ENCODE data around the gene COX17.

Gene COX17

DNA sequence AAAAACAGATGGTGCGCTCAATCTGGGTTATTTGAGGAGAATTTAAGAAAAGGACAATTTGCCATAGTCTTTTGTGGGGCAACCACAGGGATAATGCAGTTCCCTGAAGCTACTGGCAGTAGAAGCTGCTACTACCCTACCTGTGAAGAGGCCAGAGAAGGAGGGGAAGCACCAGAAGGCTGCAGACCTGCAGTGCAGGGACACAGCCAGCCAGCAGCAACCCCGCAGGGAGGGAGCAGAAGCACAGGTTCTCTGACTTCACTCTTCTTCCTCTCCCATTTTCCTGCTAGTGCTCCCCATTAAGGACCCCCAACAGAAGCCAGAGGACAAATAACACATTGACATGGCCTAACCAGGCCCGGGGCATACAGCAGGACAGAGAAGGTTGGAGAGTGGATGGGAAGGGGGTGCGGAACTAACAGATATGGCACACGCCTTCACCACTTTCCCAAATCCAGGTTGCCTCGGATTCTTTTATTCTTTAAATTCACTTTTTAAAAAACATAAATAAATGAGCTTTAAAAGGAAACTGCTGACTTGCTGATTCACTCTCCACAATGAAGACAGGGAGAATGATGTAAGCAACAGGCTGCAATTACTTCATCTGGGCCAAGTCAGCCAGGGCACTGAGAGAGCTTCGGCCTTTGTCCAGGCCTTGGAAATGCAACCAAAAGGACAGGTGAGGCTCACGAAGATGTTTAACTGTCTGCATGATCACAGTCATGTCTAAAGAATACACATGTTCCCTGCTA, 46.9 kb downstream of the COX17 start:
- Histone ChIP-seq H3K27ac (ENCODE audit: low read length) (no peak overlapping the region), H3K36me3 (ENCODE audit: insufficient read depth, low read length) (no peaks in the 10 kb centered on the region), H3K4me3 (ENCODE audit: low read depth in 1 of 2, low read length in 2 of 2) (no peak overlapping the region), H3K9ac (ENCODE audit: low read depth, low read length) (no peak overlapping the region), H3K27me3 (ENCODE audit: insufficient read depth, low read length, poor library complexity) (peaks cover 4% of the 10 kb centered on the region), H2AFZ (ENCODE audit: low read depth, low read length) (no peak overlapping the region), H3K4me2 (ENCODE audit: insufficient read depth, low read length) (no peak overlapping the region), H4K20me1 (ENCODE audit: insufficient read depth, low read length) (no peaks in the 10 kb centered on the region), H3K9me3 (ENCODE audit: insufficient read depth, low read length, severe bottlenecking) (no peaks in the 10 kb centered on the region), H3K4me1 (ENCODE audit: insufficient read depth, low read length) (no peaks in the 10 kb centered on the region), H3K79me2 (ENCODE audit: insufficient read depth, low read length) (no peaks in the 10 kb centered on the region)
- DNase-seq (no peak), ATAC-seq (ENCODE audit: insufficient read depth, low read depth) (no peak)
- TF ChIP-seq EZH2 (IDR thresholded peaks at IDR 0.05; ENCODE audit: borderline replicate concordance, low read depth, low read length, severe bottlenecking) (no peak), CTCF (IDR thresholded peaks at IDR 0.05; ENCODE audit: borderline replicate concordance, extremely low read depth, low read length, poor library complexity, severe bottlenecking) (no peak)

GRCh38 chr3:119628816-119629445, 48.3 kb downstream of the COX17 start:
- no peak overlapping the region for H2AFZ ChIP-seq (ENCODE audit: low read depth, low read length)
- no peaks in the 10 kb centered on the region for H4K20me1 ChIP-seq (ENCODE audit: insufficient read depth, low read length)
- no peak overlapping the region for H3K27ac ChIP-seq (ENCODE audit: low read length)
- no peak overlapping the region for H3K9ac ChIP-seq (ENCODE audit: low read depth, low read length)
- H3K4me3 ChIP-seq (ENCODE audit: low read depth in 1 of 2, low read length in 2 of 2), result no peak overlapping the region
- no peak for DNase-seq
- TF ChIP-seq CTCF (IDR thresholded peaks at IDR 0.05; ENCODE audit: borderline replicate concordance, extremely low read depth, low read length, poor library complexity, severe bottlenecking), result no peak
- TF ChIP-seq EZH2 (IDR thresholded peaks at IDR 0.05; ENCODE audit: borderline replicate concordance, low read depth, low read length, severe bottlenecking), result no peak
- no peak overlapping the region for H3K4me2 ChIP-seq (ENCODE audit: insufficient read depth, low read length)
- no peaks in the 10 kb centered on the region for H3K9me3 ChIP-seq (ENCODE audit: insufficient read depth, low read length, severe bottlenecking)
- no peaks in the 10 kb centered on the region for H3K4me1 ChIP-seq (ENCODE audit: insufficient read depth, low read length)
- H3K27me3 ChIP-seq (ENCODE audit: insufficient read depth, low read length, poor library complexity), result peaks cover 4% of the 10 kb centered on the region
- no peak for ATAC-seq (ENCODE audit: insufficient read depth, low read depth)
- no peaks in the 10 kb centered on the region for H3K36me3 ChIP-seq (ENCODE audit: insufficient read depth, low read length)
- H3K79me2 ChIP-seq (ENCODE audit: insufficient read depth, low read length), result no peaks in the 10 kb centered on the region

- H3K9ac ChIP-seq (ENCODE audit: low read depth, low read length), result no peak overlapping the region
- H3K4me3 ChIP-seq (ENCODE audit: low read depth in 1 of 2, low read length in 2 of 2), result no peak overlapping the region
- TF ChIP-seq EZH2 (IDR thresholded peaks at IDR 0.05; ENCODE audit: borderline replicate concordance, low read depth, low read length, severe bottlenecking) (no peak), CTCF (IDR thresholded peaks at IDR 0.05; ENCODE audit: borderline replicate concordance, extremely low read depth, low read length, poor library complexity, severe bottlenecking) (no peak)
- no peaks in the 10 kb centered on the region for H3K79me2 ChIP-seq (ENCODE audit: insufficient read depth, low read length)
- H2AFZ ChIP-seq (ENCODE audit: low read depth, low read length), result no peak overlapping the region
- H4K20me1 ChIP-seq (ENCODE audit: insufficient read depth, low read length), result no peaks in the 10 kb centered on the region
- H3K4me1 ChIP-seq (ENCODE audit: insufficient read depth, low read length), result no peaks in the 10 kb centered on the region
- H3K27me3 ChIP-seq (ENCODE audit: insufficient read depth, low read length, poor library complexity), result peaks cover 4% of the 10 kb centered on the region
- H3K9me3 ChIP-seq (ENCODE audit: insufficient read depth, low read length, severe bottlenecking), result no peaks in the 10 kb centered on the region
- no peak overlapping the region for H3K27ac ChIP-seq (ENCODE audit: low read length)
- H3K4me2 ChIP-seq (ENCODE audit: insufficient read depth, low read length), result no peak overlapping the region
- DNase-seq (no peak), ATAC-seq (ENCODE audit: insufficient read depth, low read depth) (no peak)
- H3K36me3 ChIP-seq (ENCODE audit: insufficient read depth, low read length), result no peaks in the 10 kb centered on the region
Observed at GRCh38 chr3:119628390-119628789, 48.8 kb downstream of the COX17 start.
